H4 (cell line): ENCODE data around the gene SYTL5. TPM values are rescaled to one million over a fixed set of nuclear protein-coding genes. Genes with fewer than 3 reads are reported as not detected.

Source experiments
- DNase-seq: peaks from one replicate; pipeline ENCODE4 v3.0.0-alpha.2; 2015; ENCODE audit warnings: low spot score
- total RNA-seq: library from RNA; depleted of rRNA; stranded (reverse); fragments of >200 nt; shearing (Covaris generic); gene quantifications from 2 replicates; pipeline ENCODE4 v1.2.3, GENCODE V29; 2014

Gene SYTL5
- total RNA-seq, 1 experiment from 2014 or later = 1.7 TPM

DNA sequence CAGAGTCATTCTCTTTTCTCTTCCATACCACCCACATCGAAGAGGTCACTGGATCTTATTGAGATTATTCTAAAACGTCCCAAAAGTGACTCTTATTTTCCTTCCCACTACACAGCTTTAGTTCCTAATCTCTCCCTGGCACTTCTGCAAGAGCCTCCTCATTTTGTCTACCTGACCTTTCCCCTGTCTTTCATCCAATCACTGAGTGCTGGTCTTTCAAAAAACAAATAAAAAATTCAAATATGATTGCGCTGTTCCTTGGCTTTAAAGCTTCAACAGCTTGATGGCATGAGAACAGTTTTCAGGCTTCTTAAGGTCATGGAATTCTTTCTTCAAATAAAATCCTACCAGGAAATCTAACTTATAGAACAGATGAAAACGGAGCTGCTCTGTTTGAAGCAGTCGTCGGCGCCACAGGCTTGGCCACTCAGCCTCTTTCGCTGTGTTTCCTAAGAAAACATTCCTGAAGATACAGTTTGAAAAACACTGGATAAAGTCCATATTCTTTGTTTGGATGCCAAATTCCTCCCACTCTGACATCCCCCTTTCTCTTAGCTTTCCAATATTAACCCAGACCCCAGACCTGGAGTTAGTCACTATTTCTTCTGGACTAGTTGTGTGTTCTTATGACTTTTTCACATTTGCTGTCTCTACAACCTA, 12.5 kb downstream of the SYTL5 start:
- DNase-seq = no peak

DNA sequence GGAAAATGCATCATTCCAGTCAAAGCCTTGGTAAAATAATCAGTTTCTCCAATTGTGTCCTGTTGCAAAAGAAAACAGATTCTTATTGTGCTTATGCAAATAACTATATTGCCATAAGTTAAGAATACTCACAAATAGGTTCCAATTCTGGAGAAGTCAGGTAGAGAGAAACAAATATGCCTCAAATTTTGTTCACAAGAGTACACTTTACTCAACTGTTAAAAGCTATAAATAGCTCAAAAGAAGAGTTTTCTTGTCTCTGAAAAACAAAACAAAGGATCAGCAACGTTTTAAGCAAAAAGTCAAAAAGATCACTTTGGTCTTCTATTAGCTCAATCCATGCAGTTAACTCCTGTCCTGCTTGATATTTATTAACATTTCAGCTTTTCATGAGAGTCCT, 21.9 kb downstream of the SYTL5 start:
- DNase-seq = no peak

DNA sequence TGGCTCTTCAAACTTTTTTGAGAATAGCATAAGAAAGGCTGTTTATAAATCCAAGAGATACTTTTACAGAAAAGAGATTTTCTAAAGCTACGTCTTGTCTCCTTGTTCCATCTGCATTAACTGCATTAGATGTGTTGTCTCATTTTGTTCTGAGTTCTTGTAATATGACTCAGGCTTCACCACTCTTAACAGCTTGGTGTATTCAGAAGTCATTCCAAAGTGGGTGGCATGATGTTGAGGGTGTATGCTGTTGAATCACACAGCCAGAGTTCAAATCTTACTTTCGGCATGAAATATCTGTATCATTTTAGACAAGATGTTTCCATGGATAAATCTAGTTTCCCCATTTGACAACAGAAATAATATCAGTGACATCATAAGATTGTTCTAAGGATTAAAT, 30.1 kb downstream of the SYTL5 start:
- no peak for DNase-seq

DNA sequence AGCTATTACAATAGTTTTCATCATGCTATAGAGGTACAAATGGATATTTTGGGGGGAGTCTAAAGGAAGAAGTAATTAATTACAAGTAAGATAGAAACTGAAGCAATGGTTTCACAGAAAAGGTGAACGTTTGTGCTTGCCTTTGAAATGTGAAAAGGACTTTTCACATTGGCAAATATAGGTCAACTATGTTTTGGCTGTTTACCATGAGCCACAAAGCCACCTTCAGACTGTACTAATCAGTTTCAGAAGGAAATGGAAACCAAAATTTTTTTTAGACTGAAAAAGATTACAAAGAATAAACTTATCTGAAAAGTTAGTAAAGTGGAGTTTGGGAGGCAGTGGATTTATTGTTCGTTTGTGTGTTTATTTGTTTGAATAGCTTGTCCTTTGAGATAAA, 32.1 kb downstream of the SYTL5 start:
- no peak for DNase-seq

DNA sequence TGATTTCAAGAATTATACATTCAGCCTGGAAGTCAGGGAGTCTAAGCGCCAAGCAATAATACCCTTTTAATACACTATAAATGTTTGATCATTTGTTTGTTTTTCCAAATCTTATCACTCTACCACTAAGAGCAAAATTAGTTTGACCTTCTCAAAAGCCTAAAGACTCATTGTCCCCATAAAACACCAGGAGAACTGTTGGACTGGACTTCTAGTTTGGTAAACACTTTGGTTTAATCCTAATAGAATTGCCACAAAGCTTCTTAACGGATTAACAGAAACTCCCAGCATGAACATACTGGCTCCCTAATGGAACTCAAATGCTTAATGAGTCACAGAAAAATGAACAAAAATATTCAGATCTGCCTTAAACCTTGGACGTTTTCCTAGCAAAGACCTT, 34.9 kb downstream of the SYTL5 start:
- DNase-seq = no peak

DNA sequence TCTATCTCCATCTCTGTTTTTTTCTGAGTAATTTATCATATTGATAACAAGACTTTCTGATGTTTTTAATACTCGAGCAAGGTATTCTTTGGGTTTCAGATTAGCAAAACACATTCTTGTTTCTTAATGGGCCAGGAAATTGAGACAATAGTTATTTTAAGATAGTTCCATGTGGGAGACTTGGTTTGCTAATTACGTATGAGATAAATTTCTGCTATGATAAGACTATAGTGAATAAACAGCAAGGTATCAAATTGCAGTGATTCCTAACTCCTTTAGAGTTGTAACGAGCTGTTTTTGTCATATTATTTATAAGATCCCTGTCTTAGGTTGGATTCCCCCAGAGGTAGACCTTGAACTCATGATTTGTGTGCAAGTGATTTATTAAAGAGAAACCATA, 38.3 kb downstream of the SYTL5 start:
- no peak for DNase-seq

DNA sequence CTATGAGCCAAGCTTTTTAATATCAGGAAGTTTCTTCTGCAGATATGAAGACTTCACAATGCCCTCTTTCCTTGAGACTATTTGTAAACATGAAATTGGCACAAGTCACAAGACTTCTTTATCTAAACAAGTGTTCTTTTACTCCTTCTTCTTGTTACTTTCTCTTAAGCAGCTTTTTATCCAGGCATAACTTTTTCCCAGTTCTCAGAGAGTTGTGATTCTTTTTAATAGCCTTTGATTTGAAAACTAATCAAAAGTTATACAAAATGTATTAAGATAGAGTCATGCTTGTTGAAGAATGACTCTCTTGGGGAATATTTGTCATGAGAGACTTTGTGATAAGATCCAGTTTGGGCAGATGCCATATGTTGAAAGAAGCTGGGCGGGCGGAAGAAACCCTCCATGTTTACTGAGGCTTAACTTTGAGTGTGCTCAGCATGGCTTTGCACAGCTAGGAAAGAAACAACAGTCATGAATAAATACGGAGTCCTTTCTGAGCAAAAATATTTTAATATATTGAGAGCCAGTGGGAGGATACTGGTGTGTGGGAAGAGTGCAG, 39.3 kb downstream of the SYTL5 start:
- no peak for DNase-seq

DNA sequence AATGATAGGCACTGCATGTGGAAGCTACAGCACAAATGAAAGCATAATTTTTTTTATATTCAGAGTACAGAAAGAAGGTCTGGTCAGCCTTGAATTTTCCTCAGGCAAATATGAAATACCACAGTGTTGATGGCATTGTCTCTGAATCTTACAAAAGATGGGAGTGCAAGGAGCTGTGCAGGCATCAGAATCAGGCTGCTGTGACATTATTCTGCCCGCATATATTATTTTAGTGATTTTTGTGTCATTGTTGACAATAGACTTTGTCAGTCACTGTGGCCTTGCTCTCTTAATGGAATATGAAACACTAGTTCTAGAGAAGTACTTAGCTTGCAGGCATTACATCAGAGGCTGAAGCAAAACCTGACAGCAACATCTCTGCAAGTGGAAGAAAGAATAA, 42.5 kb downstream of the SYTL5 start:
- DNase-seq = no peak

DNA sequence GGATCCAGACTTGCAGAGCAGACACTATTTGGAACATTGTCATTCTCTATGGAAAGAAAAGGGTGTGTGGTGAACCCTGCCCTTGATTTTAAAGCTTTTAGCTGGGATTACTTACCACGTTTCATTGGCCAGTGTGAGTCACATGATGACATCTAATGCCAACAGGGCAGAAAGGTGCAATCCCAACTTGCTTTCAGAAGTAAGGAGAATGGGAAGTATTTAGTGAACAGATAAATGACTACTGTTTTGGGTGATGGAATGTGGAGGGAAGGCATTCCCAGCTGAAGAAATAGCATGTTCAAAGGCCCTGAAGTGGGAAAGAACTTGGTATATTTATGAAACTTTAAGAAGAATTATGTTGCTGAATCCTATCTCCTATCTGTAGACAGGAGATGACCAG, 44.5 kb downstream of the SYTL5 start:
- no peak for DNase-seq

DNA sequence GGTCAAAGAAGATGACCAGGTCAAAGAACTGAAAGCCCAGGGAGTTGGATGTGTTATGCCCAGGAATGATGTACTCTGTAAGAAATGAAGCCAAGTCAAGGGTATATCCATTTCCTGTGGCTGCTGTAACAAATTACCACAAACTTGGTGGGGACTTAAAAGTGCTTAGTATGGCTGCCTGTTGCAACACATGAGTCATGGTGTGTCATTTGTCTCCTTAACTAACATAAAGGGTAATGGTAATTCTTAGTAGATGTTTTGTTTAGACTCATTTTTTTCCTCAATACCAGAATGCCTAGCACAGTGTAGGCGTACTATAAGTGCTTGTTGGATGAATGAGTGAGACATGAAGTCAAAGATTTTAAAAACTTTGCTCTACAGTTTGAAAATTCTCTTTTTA, 45.7 kb downstream of the SYTL5 start:
- DNase-seq = peak; percentile 84

DNA sequence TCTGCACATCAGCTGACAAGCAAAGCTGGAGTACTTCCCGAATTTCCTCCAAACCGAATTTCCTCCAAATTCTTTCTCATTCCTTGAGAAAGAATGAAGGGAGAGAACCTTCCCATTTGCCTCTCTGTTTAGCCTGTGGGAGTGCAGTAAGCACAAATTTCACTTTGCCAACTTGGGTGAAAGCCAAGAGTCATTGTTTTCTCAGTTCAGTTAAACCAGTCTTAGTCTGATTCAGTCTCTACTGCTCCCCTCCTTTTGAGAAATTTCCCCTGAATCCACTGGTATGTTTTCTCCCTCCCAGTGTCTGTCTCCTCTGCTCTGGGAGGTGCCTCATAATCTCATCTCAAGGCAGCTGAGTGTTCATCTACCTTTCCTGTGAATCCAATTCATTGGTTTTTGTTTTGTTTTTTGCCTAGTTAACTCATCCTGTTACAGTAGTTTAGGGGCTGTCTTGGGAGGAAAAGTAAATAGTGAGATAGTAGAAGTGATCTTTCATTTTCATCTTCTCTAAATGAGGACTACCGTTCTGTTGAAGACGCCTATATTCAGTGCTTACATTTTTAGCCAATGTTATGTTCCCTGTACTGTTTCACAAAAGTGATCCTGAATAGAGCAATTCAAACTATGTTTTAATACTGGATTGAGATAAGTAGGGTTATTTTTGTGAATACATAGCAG, 49.0 kb downstream of the SYTL5 start:
- DNase-seq = peak; percentile 25

DNA sequence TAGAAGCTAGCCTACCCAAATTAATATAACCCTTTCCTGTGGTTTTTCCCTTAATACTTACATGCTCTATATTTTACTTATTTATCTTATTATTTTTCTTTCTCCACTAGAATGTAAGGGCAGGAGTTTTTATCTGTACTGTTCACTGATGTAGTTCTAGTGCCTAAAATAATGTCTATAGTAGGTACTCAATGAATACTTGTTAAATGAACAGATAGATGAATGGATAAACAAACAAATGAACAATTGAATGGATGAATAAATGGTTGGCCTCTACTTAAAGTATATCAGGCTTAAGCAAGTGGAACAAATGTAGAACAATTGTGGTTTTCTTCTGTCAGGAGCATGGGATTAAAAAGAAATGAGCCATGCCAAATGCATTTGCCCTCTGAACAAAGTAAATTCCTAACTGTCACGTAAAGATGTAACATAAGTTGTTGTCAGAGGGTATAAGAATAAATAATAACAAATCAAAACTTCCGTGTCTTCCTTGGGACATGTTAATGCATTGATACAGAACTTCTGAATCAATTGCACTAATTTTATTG, 54.1 kb downstream of the SYTL5 start:
- DNase-seq = peak; percentile 6

DNA sequence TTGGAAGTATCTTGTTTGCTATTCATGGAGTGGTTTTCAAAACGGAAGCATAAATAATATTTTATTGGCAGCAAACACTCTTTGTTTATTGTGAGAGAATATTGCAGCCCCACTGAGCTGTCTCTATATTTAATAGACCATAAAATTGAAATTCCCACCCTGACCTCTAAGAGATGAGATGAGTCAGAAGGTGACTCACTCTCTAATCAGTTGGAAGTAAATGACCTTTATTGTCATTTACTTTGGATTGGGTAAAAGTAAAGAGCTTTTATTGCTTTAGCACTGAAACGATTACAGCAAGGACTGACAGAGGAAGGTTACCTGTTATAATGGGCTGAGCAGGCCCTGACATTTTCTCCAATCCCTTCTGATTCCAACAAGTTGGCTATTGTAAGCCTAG, 55.0 kb downstream of the SYTL5 start:
- DNase-seq = peak; percentile 25

DNA sequence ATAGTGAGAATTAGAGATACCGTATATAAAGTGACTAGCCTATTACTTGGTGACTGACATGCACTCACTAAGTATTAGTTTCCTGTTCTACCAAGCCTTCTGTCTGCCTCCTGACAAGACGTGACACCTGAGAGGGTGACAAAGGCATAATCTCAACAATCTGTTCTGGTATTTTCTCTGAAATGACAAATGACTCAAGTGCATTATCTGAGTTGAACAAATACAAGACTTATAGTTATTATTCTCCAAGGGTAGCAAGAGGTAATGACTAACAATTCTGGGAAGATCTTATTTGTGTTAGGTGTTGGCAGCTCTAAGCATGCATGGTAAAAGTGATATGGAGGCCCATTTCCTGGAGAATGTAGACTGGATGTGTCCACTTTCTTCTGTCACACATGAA, 60.6 kb downstream of the SYTL5 start:
- DNase-seq = no peak

DNA sequence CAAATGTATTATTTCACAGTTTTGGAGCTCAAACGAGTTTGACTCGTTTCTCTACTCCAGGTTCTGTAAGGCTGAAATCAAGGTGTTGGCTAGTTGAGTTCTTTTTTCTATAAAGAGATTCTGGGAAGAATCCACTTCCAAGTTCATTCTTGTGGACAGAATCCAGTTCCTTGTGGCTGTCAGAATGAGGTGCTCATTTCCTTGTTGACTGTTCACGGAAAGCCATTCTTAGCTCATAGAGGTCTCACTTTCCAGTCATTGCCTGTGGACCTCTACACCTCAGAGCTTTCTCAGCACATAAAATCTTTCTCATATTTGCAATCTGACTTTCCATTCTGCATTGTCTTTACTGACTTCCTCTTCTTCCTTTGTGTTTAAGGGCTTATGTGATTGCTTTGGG, 62.9 kb downstream of the SYTL5 start:
- no peak for DNase-seq

DNA sequence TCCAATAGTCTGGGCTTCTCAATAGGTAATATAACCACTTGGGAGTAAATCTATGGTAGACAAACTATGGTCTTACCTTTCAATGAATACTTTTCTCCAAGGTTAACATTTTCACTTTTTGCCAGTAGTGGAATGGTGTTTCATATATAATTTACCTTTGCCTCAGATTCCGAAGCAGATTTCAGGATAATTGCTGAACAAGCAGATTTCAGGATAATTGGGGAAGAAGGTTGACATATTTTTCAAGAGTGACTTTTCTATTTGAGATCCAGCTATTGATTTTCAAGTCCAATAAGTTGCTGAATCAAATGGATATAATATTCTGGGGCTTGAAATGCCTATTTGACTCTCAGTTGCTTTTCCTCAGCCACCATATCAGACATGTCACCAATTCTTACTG, 63.6 kb downstream of the SYTL5 start:
- no peak for DNase-seq

DNA sequence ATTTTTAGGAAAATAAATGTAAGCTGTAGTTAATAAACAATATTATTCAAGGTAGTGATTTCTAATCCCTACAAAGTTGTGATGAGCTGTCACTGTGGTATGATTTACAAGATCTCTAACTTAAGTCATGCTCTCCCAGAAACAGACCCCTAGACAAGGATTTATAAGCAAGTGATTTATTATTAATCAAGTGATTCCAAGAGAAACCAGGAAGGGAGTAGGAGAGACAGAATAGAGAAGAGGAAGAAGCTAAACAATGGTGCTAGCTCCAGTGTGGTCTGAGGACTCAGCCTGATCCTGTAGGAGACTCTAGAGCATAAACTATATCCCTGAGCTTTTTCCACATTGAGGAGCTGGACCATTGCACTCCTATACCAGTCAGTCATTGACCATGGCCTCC, 73.1 kb downstream of the SYTL5 start:
- no peak for DNase-seq

DNA sequence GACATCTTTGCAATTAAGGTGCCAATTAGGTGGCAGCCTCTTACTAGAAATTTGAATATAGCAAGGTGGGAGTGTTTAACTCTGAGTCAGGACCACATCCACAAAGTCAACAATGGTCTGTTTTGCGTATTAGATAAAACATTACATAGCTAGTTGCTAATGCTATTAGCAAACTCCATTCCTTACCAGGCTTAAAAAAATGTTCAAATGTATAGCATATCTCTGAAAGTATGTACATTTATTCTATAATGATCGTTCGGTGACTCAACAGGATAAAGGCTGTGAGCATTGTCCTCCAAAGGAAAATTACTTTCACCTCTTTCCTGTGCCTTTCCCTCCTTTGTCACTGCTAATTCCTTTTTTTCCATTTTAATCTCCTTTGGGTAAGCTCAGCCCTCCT, 74.5 kb downstream of the SYTL5 start:
- no peak for DNase-seq

DNA sequence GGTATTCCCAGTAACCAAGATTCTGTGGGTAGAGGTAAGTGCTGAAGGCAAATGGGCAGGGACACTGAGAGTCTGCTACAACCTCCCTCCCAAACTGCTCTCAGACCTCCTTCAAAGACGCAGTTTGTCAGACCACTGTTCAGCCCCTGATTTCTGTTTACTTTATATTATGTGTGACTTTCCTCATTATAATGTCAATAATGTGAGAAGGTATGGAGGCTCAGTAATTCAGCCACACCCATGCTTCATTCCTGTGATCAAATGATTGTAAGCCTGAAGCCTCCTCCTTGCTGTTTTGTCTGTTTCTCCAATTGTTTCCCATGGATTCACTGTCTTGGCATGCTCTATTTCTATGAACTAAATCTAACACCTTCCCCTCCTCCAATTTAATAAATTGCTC, 75.6 kb downstream of the SYTL5 start:
- DNase-seq = no peak

DNA sequence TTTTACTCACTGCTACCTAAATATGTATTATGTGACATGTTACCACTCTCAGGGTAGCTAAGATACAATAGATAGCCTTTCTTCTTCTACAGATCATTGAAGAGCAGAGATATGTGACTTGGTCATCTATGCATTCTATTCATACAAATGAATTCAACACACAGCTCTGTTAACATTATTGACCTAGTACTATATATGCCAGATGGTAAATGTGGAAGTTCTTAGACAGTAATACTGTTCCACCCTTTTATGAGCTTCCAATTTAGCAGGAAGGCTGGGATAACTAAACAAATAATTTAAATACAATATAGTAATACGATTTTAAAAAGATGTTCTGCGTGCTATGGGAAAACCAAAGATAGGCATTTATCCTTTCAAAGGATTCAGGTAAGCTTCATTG, 76.0 kb downstream of the SYTL5 start:
- no peak for DNase-seq

DNA sequence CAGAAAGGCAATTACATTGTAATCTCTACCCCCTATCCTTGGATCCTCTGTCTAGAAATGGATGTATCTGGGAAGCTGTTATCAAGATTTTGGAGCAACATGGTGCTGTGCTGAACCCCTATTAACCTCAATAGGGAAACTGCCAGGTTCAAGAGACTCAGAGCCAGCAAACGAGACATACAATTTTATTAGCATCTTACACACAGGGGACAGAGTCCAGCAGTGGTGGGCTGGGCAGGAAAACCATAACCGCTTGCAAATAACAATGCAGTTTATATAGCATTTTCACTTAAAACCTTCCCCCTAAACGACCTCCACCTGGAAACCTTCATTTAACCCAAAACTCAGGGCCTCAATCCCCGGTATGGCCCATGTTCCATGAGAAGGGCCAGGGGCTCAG, 79.5 kb downstream of the SYTL5 start:
- no peak for DNase-seq

DNA sequence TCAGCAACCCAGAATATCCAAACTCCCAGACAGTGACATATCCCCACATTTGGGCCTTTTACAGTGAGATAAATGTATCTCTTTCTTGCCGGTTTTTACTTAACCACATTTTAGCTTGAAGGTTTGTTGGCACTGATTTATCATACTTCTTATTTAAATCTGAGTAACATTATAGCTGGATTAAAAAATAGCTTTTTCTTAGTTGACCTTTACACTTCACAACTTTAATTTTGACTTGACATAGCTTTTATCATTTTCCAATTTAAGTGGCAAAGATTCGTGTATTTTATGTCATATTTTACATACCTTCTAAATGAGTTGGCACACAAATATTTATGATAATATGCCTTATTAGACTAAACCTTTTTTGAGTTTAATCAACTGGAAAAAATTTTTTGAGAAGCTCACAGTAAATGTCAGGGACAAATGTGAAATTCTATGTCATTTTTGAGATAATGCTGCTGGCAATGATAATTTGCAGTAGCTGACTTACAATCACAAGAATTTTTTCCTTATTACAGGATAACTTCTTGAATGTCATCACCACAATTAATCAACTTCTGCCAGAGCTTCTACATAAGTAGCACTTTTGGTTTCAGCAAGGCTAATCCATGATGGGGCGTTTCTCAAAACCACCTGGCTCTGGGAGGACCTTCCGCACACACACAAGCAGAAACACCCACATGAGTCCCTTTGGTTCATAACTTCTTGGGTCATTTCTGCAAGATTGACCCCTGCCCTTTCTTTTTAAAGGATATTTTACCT, 80.3 kb downstream of the SYTL5 start:
- no peak for DNase-seq

DNA sequence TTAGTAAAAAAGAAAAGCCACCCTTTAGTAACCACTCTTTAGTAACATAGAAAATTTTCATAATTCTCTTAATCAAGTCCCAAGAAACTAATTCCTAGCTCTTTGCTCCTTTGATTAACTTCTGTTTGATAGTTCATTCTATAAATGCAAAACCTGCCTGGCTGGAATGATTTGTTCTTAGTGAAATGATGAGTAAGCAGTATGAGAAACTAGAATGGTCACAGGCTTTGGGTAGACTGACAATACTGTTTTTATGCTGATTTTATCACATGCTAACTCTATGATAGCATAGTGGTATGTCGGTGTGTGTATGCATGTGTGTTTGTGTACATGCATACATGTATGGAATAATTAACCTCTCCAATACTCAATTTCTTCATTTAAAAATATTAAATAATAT, 81.2 kb downstream of the SYTL5 start:
- no peak for DNase-seq
